DOHH2 (cell line): ENCODE measurements around the gene STX12.

Experiments
- H3F3A ChIP-seq: fragments of 200-600 bp; sonication (generic), shearing (Covaris generic); 2 replicates; pipeline ENCODE4 v1.6.0; 2016; ENCODE audit warnings: antibody characterized with exemption, mild to moderate bottlenecking; ENCODE audit not compliant: control insufficient read depth, insufficient read depth
- H3K27ac ChIP-seq: fragments of 200-600 bp; sonication (generic); 2 replicates; pipeline ENCODE4 v1.5.1; 2014; ENCODE audit warnings: low read depth, mild to moderate bottlenecking, low read length, moderate library complexity
- H3K27me3 ChIP-seq: fragments of 200-600 bp; sonication (generic); 2 replicates; pipeline ENCODE4 v1.6.1; 2014; ENCODE audit warnings: mild to moderate bottlenecking, low read length, mixed read lengths; ENCODE audit not compliant: control insufficient read depth
- H3K36me3 ChIP-seq: fragments of 200-600 bp; sonication (generic); 2 replicates; pipeline ENCODE4 v1.6.1; 2014; ENCODE audit warnings: mild to moderate bottlenecking, low read length, moderate library complexity, mixed read lengths; ENCODE audit not compliant: control insufficient read depth
- H3K4me1 ChIP-seq: fragments of 200-600 bp; sonication (generic); 2 replicates; pipeline ENCODE4 v1.6.1; 2014; ENCODE audit warnings: mild to moderate bottlenecking, low read length, mixed read lengths; ENCODE audit not compliant: control insufficient read depth
- H3K4me2 ChIP-seq: fragments of 200-600 bp; sonication (generic); 2 replicates; pipeline ENCODE4 v1.6.0; 2014; ENCODE audit warnings: mild to moderate bottlenecking, low read length, moderate library complexity
- H3K4me3 ChIP-seq: fragments of 200-600 bp; sonication (generic); 2 replicates; pipeline ENCODE4 v1.5.1; 2014; ENCODE audit warnings: mild to moderate bottlenecking, low read length, mixed read lengths
- H3K79me2 ChIP-seq: fragments of 200-600 bp; sonication (generic); 2 replicates; pipeline ENCODE4 v1.6.1; 2014; ENCODE audit warnings: mild to moderate bottlenecking, low read length, mixed read lengths; ENCODE audit not compliant: control insufficient read depth
- H3K9me2 ChIP-seq: fragments of 200-600 bp; sonication (generic); replicated peaks from 2 replicates; pipeline ENCODE4 v1.6.1; 2014; ENCODE audit warnings: mild to moderate bottlenecking, low read length, mixed read lengths; ENCODE audit not compliant: control insufficient read depth
- H3K9me3 ChIP-seq: fragments of 200-600 bp; sonication (generic); 2 replicates; pipeline ENCODE4 v1.6.1; 2014; ENCODE audit warnings: antibody characterized with exemption, low read length, mixed read lengths; ENCODE audit not compliant: control insufficient read depth, insufficient read depth
- H4K20me1 ChIP-seq: fragments of 200-600 bp; sonication (generic); 2 replicates; pipeline ENCODE4 v1.6.0; 2014; ENCODE audit warnings: low read depth, mild to moderate bottlenecking, antibody characterized with exemption, low read length, moderate library complexity; ENCODE audit not compliant: control insufficient read depth, insufficient read depth
- CTCF ChIP-seq: fragments of 200-600 bp; sonication (generic); IDR thresholded peaks from one replicate; pipeline ENCODE4 v1.5.1; 2014; ENCODE audit warnings: antibody characterized with exemption, mild to moderate bottlenecking, low read depth, low read length; ENCODE audit not compliant: poor library complexity, severe bottlenecking
- EZH2phosphoT487 ChIP-seq: fragments of 200-600 bp; sonication (generic); IDR thresholded peaks from 2 replicates; pipeline ENCODE4 v1.6.1; 2017; ENCODE audit warnings: borderline replicate concordance, mild to moderate bottlenecking, antibody characterized with exemption, low read length, moderate library complexity, mixed read lengths

The STX12 gene

GRCh38 chr1:27778056-27778455, 5.0 kb downstream of the STX12 start:
- Histone ChIP-seq H3K4me2 (no peak overlapping the region), H3K4me1 (peaks cover 5% of the 10 kb centered on the region), H3K79me2 (peaks cover 93% of the 10 kb centered on the region), H3K9me2 (no peaks in the 10 kb centered on the region), H3K27me3 (no peaks in the 10 kb centered on the region), H3K4me3 (no peak overlapping the region), H3F3A (no peaks in the 10 kb centered on the region), H3K9me3 (no peaks in the 10 kb centered on the region), H4K20me1 (no peaks in the 10 kb centered on the region), H3K36me3 (peaks cover 9% of the 10 kb centered on the region), H3K27ac (no peak overlapping the region)
- TF ChIP-seq EZH2phosphoT487 = no peak
- TF ChIP-seq CTCF = no peak

- peaks cover 90% of the 10 kb centered on the region for H3K79me2 ChIP-seq
Observed at GRCh38 chr1:27779122-27779521, 6.1 kb downstream of the STX12 start.

GRCh38 chr1:27782950-27783349, 9.9 kb downstream of the STX12 start:
- TF ChIP-seq CTCF (no peak), EZH2phosphoT487 (no peak)
- no peaks in the 10 kb centered on the region for H3K9me3 ChIP-seq
- H3K27ac ChIP-seq = no peak overlapping the region
- H3K4me2 ChIP-seq = no peak overlapping the region
- no peaks in the 10 kb centered on the region; the same call in 1 of the 2 replicates for H3F3A ChIP-seq
- H3K36me3 ChIP-seq = no peaks in the 10 kb centered on the region; the same call in 1 of the 2 replicates
- H3K27me3 ChIP-seq = no peaks in the 10 kb centered on the region
- H3K4me1 ChIP-seq = no peaks in the 10 kb centered on the region
- no peaks in the 10 kb centered on the region for H4K20me1 ChIP-seq
- no peaks in the 10 kb centered on the region for H3K9me2 ChIP-seq
- peaks cover 87% of the 10 kb centered on the region for H3K79me2 ChIP-seq
- no peak overlapping the region for H3K4me3 ChIP-seq

More at GRCh38 chr1:27779122-27779521, 6.1 kb downstream of the STX12 start:
- H3K27ac ChIP-seq = no peak overlapping the region
- H3K9me3 ChIP-seq = no peaks in the 10 kb centered on the region
- H3K36me3 ChIP-seq = peaks cover 9% of the 10 kb centered on the region
- no peak overlapping the region for H3K4me2 ChIP-seq
- H3K4me1 ChIP-seq = peaks cover 3% of the 10 kb centered on the region
- no peaks in the 10 kb centered on the region for H3F3A ChIP-seq
- no peaks in the 10 kb centered on the region for H4K20me1 ChIP-seq
- H3K27me3 ChIP-seq = no peaks in the 10 kb centered on the region
- no peak overlapping the region for H3K4me3 ChIP-seq
- H3K9me2 ChIP-seq = no peaks in the 10 kb centered on the region
- TF ChIP-seq CTCF (no peak), EZH2phosphoT487 (no peak)

GRCh38 chr1:27784700-27785099, 11.7 kb downstream of the STX12 start:
- H3K4me1 ChIP-seq = no peaks in the 10 kb centered on the region
- H4K20me1 ChIP-seq = no peaks in the 10 kb centered on the region
- H3K9me2 ChIP-seq = no peaks in the 10 kb centered on the region
- TF ChIP-seq EZH2phosphoT487 (no peak), CTCF (no peak)
- H3K9me3 ChIP-seq = no peaks in the 10 kb centered on the region
- H3K79me2 ChIP-seq = peaks cover 74% of the 10 kb centered on the region
- H3K36me3 ChIP-seq = peaks cover 10% of the 10 kb centered on the region
- H3K27me3 ChIP-seq = no peaks in the 10 kb centered on the region
- no peak overlapping the region for H3K4me3 ChIP-seq
- no peaks in the 10 kb centered on the region; the same call in 1 of the 2 replicates for H3F3A ChIP-seq
- H3K27ac ChIP-seq = no peak overlapping the region
- H3K4me2 ChIP-seq = no peak overlapping the region
